ENCODE measurements around the gene TTLL11. TPM values are rescaled to one million over a fixed set of nuclear protein-coding genes. Genes with fewer than 3 reads are reported as not detected.

The TTLL11 gene
- polyA plus RNA-seq, 1 donor from 2014 or later, result 8.0 TPM

DNA sequence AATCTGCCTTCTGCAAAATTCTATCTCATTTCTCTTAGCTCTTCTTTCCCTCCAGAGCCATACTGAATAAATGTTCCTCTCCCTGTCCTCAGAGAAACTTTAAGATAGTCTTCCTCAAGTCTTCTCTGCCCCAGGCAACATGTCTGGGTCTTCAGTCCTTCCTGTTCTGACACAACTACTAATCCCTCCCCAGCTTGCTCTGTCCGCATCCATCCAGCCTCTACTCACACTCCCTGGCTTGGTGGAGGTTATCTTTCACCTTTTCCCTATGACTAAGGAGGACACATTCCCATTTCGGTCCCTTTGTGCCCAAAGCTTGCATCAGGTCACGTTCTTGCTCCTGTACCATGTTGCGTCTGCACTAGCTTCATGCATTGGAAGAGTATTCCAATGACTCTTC is 143.3 kb downstream of the TTLL11 start:
- Histone ChIP-seq H3K4me2 (ENCODE audit: low read length) (no peak overlapping the region), H3K9me3 (ENCODE audit: low read length) (no peaks in the 10 kb centered on the region), H3K36me3 (ENCODE audit: insufficient read depth, low read length) (no peaks in the 10 kb centered on the region), H3K27me3 (ENCODE audit: insufficient read depth, low read depth, low read length) (no peaks in the 10 kb centered on the region), H3K4me3 (ENCODE audit: low read length) (no peak overlapping the region), H3K9me2 (ENCODE audit: insufficient read depth, low read length) (no peaks in the 10 kb centered on the region), H3F3A (ENCODE audit: insufficient read depth, low read length, poor library complexity, severe bottlenecking) (no peaks in the 10 kb centered on the region), H3K27ac (ENCODE audit: low read length) (no peak overlapping the region), H3K79me2 (replicated peaks; ENCODE audit: insufficient read depth, low read length) (no peaks in the 10 kb centered on the region), H3K9ac (ENCODE audit: low read length) (no peak overlapping the region), H4K20me1 (ENCODE audit: insufficient read depth) (no peaks in the 10 kb centered on the region), H2AFZ (ENCODE audit: low read depth, low read length) (no peak overlapping the region)
- TF ChIP-seq, protein P1, sequence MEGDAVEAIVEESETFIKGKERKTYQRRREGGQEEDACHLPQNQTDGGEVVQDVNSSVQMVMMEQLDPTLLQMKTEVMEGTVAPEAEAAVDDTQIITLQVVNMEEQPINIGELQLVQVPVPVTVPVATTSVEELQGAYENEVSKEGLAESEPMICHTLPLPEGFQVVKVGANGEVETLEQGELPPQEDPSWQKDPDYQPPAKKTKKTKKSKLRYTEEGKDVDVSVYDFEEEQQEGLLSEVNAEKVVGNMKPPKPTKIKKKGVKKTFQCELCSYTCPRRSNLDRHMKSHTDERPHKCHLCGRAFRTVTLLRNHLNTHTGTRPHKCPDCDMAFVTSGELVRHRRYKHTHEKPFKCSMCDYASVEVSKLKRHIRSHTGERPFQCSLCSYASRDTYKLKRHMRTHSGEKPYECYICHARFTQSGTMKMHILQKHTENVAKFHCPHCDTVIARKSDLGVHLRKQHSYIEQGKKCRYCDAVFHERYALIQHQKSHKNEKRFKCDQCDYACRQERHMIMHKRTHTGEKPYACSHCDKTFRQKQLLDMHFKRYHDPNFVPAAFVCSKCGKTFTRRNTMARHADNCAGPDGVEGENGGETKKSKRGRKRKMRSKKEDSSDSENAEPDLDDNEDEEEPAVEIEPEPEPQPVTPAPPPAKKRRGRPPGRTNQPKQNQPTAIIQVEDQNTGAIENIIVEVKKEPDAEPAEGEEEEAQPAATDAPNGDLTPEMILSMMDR (IDR thresholded peaks at IDR 0.05; ENCODE audit: poor library complexity, severe bottlenecking), result no peak
- TF ChIP-seq EZH2 (IDR thresholded peaks at IDR 0.05; ENCODE audit: borderline replicate concordance, insufficient read depth, low read length, poor library complexity, severe bottlenecking) (no peak), RAD21 (conservative IDR thresholded peaks at IDR 0.05) (no peak), TAF1 (IDR thresholded peaks at IDR 0.05; ENCODE audit: low read depth) (no peak), MXI1 (conservative IDR thresholded peaks at IDR 0.05; ENCODE audit: poor library complexity, severe bottlenecking) (no peak), SMC3 (conservative IDR thresholded peaks at IDR 0.05; ENCODE audit: poor library complexity) (no peak), POLR2AphosphoS5 (IDR thresholded peaks at IDR 0.05) (no peak), EP300 (conservative IDR thresholded peaks at IDR 0.05; ENCODE audit: poor library complexity, severe bottlenecking) (no peak)
- TF ChIP-seq, protein P2, sequence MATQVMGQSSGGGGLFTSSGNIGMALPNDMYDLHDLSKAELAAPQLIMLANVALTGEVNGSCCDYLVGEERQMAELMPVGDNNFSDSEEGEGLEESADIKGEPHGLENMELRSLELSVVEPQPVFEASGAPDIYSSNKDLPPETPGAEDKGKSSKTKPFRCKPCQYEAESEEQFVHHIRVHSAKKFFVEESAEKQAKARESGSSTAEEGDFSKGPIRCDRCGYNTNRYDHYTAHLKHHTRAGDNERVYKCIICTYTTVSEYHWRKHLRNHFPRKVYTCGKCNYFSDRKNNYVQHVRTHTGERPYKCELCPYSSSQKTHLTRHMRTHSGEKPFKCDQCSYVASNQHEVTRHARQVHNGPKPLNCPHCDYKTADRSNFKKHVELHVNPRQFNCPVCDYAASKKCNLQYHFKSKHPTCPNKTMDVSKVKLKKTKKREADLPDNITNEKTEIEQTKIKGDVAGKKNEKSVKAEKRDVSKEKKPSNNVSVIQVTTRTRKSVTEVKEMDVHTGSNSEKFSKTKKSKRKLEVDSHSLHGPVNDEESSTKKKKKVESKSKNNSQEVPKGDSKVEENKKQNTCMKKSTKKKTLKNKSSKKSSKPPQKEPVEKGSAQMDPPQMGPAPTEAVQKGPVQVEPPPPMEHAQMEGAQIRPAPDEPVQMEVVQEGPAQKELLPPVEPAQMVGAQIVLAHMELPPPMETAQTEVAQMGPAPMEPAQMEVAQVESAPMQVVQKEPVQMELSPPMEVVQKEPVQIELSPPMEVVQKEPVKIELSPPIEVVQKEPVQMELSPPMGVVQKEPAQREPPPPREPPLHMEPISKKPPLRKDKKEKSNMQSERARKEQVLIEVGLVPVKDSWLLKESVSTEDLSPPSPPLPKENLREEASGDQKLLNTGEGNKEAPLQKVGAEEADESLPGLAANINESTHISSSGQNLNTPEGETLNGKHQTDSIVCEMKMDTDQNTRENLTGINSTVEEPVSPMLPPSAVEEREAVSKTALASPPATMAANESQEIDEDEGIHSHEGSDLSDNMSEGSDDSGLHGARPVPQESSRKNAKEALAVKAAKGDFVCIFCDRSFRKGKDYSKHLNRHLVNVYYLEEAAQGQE (IDR thresholded peaks at IDR 0.05; ENCODE audit: borderline replicate concordance), result no peak

DNA sequence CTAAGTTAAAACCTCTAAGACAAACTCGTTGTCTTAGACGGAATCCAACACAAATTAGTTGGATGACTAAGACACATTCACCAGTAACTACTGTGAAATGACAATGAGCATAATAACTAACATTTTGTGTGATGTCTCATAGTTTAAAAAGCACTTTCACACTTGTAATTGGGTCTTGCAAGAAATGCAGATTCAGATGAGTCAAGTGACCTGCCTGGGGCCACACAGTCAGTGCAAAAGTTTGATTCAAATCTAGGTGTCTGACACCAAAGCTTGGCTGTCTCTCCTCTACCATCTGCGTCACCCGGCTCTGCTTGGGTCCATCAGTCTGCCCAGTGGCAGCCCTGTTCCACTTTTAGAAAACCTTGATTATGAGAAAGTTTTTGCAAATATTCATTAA is 143.7 kb downstream of the TTLL11 start:
- Histone ChIP-seq H3K4me2 (ENCODE audit: low read length) (no peak overlapping the region), H2AFZ (ENCODE audit: low read depth, low read length) (no peak overlapping the region), H3K9me2 (ENCODE audit: insufficient read depth, low read length) (no peaks in the 10 kb centered on the region), H3K36me3 (ENCODE audit: insufficient read depth, low read length) (no peaks in the 10 kb centered on the region), H3F3A (ENCODE audit: insufficient read depth, low read length, poor library complexity, severe bottlenecking) (no peaks in the 10 kb centered on the region), H3K9me3 (ENCODE audit: low read length) (no peaks in the 10 kb centered on the region), H3K79me2 (replicated peaks; ENCODE audit: insufficient read depth, low read length) (no peaks in the 10 kb centered on the region), H3K9ac (ENCODE audit: low read length) (no peak overlapping the region), H4K20me1 (ENCODE audit: insufficient read depth) (no peaks in the 10 kb centered on the region), H3K27ac (ENCODE audit: low read length) (no peak overlapping the region), H3K4me3 (ENCODE audit: low read length) (no peak overlapping the region), H3K27me3 (ENCODE audit: insufficient read depth, low read depth, low read length) (no peaks in the 10 kb centered on the region)
- TF ChIP-seq SMC3 (conservative IDR thresholded peaks at IDR 0.05; ENCODE audit: poor library complexity) (no peak), EP300 (conservative IDR thresholded peaks at IDR 0.05; ENCODE audit: poor library complexity, severe bottlenecking) (no peak), EZH2 (IDR thresholded peaks at IDR 0.05; ENCODE audit: borderline replicate concordance, insufficient read depth, low read length, poor library complexity, severe bottlenecking) (no peak), POLR2AphosphoS5 (IDR thresholded peaks at IDR 0.05) (no peak), TAF1 (IDR thresholded peaks at IDR 0.05; ENCODE audit: low read depth) (no peak)
